Fibroblast of lung (primary cell): Measurements from ENCODE around the gene AP4B1.

Source experiments
- CTCF ChIP-seq, 2 donors: IDR thresholded peaks in 1 of 2; conservative IDR thresholded peaks in 1 of 2; 1 replicate in 1 of 2; 2 replicates in 1 of 2; pipeline ENCODE4 v1.5.1; 2011 to 2012; ENCODE audit warnings: low read length in 2 of 2, control low read depth in 1 of 2, inconsistent platforms in 1 of 2, low read depth in 1 of 2, mild to moderate bottlenecking in 1 of 2
- EZH2 ChIP-seq: IDR thresholded peaks from 2 replicates; pipeline ENCODE4 v1.5.1; 2012; ENCODE audit warnings: low read length, control low read depth, mild to moderate bottlenecking; ENCODE audit errors: missing control alignments

- no peak for TF ChIP-seq CTCF (conservative IDR thresholded peaks at IDR 0.05 in 1 of 2, IDR thresholded peaks at IDR 0.05 in 1 of 2; ENCODE audit: low read depth in 1 of 2, low read length in 2 of 2)
- no peak for TF ChIP-seq EZH2
Observed at GRCh38 chr1:113887402-113888175, 17.0 kb downstream of the AP4B1 start, which contains the start of gene BCL2L15.
